IMR-90 (cell line): ENCODE measurements around the gene DLX3. TPM values are rescaled to one million over a fixed set of nuclear protein-coding genes. Genes with fewer than 3 reads are reported as not detected.

Experiments
- ATAC-seq: fragments of 200-7000 bp; cut with Tn5 transposase; 2 replicates; pipeline ENCODE4 v1.9.1; 2020; ENCODE audit warnings: low read depth, mild to moderate bottlenecking, moderate library complexity
- BruUV-seq: library from RNA; stranded (reverse); fragments of 400-500 nt; replicated peaks from 2 replicates; lab custom pipeline; 2021; lab: Mats Ljungman, UMichigan
- CTCF ChIA-PET: fragments of 300-600 bp; formaldehyde crosslinking; extraction: SDS; loops from one replicate; lab custom pipeline; 2021; ENCODE audit warnings: antibody characterized with exemption; lab: Yijun Ruan, JAX
- POLR2A ChIA-PET: fragments of 300-600 bp; sonication (Branson Sonifier 250); formaldehyde crosslinking; loops from one replicate; lab custom pipeline; 2022; ENCODE audit warnings: antibody characterized with exemption; ENCODE audit not compliant: unreplicated experiment; lab: Charles Lee
- DNase-seq: peaks from one replicate; pipeline ENCODE4 v3.0.0; 2013
- H2AFZ ChIP-seq: replicated peaks from 2 replicates; pipeline ENCODE3; 2013; ENCODE audit warnings: low read length, mild to moderate bottlenecking; ENCODE audit not compliant: poor library complexity
- H2AK5ac ChIP-seq: 2 replicates; pipeline ENCODE4 v1.6.1; 2013; ENCODE audit warnings: low read depth, low read length, inconsistent platforms
- H2AK9ac ChIP-seq: replicated peaks from 2 replicates; pipeline ENCODE3; 2013; ENCODE audit warnings: mild to moderate bottlenecking, low read depth, low read length, moderate library complexity; ENCODE audit not compliant: poor library complexity
- H2BK120ac ChIP-seq: 2 replicates; pipeline ENCODE4 v1.6.1; 2013; ENCODE audit warnings: low read depth, low read length, inconsistent platforms
- H2BK15ac ChIP-seq: 3 replicates; pipeline ENCODE4 v1.6.1; 2013; ENCODE audit warnings: low read depth, low read length, inconsistent platforms
- H2BK20ac ChIP-seq: 2 replicates; pipeline ENCODE4 v1.6.1; 2013; ENCODE audit warnings: low read depth, mild to moderate bottlenecking, inconsistent platforms, low read length, moderate library complexity
- H2BK5ac ChIP-seq: 2 replicates; pipeline ENCODE4 v1.6.1; 2013; ENCODE audit warnings: mild to moderate bottlenecking, low read depth, low read length, inconsistent platforms; ENCODE audit not compliant: poor library complexity, severe bottlenecking
- H3K14ac ChIP-seq: replicated peaks from 2 replicates; pipeline ENCODE4 v1.6.1; 2013; ENCODE audit warnings: low read depth, low read length, inconsistent platforms
- H3K18ac ChIP-seq: 2 replicates; pipeline ENCODE4 v1.6.1; 2013; ENCODE audit warnings: low read depth, low read length, control low read depth
- H3K23ac ChIP-seq: 2 replicates; pipeline ENCODE4 v1.6.1; 2013; ENCODE audit warnings: low read depth, low read length, inconsistent platforms
- H3K27ac ChIP-seq: 2 replicates; pipeline ENCODE4 v1.5.1; 2013; ENCODE audit warnings: mild to moderate bottlenecking, control low read depth, low read length; ENCODE audit not compliant: insufficient read depth
- H3K27me3 ChIP-seq: 2 replicates; pipeline ENCODE4 v1.6.1; 2013; ENCODE audit warnings: low read length; ENCODE audit not compliant: control insufficient read depth, insufficient read depth
- H3K36me3 ChIP-seq: 2 replicates; pipeline ENCODE4 v1.6.1; 2013; ENCODE audit warnings: low read length, mixed read lengths; ENCODE audit not compliant: control insufficient read depth, insufficient read depth
- H3K4ac ChIP-seq: 2 replicates; pipeline ENCODE4 v1.6.1; 2013; ENCODE audit warnings: low read depth, low read length, inconsistent platforms
- H3K4me1 ChIP-seq: 2 replicates; pipeline ENCODE4 v1.6.1; 2013; ENCODE audit warnings: low read length, mixed read lengths; ENCODE audit not compliant: control insufficient read depth, insufficient read depth
- H3K4me2 ChIP-seq: 2 replicates; pipeline ENCODE4 v1.6.1; 2013; ENCODE audit warnings: low read depth, mild to moderate bottlenecking, control low read depth, low read length, moderate library complexity
- H3K4me3 ChIP-seq: 2 replicates; pipeline ENCODE4 v1.5.1; 2013; ENCODE audit warnings: low read depth, mild to moderate bottlenecking, control low read depth, low read length, moderate library complexity; ENCODE audit not compliant: insufficient read depth
- H3K56ac ChIP-seq: 2 replicates; pipeline ENCODE4 v1.6.1; 2013; ENCODE audit warnings: low read length, inconsistent platforms; ENCODE audit not compliant: insufficient read depth; ENCODE audit errors: extremely low read depth
- H3K79me1 ChIP-seq, 2 experiments: 2 replicates each; pipeline ENCODE4 v1.6.1; 2013; ENCODE audit warnings: low read length in 2 of 2, inconsistent platforms in 1 of 2, low read depth in 1 of 2
- H3K9ac ChIP-seq: 2 replicates; pipeline ENCODE4 v1.6.1; 2013; ENCODE audit warnings: low read depth, low read length, control low read depth
- H3K9me1 ChIP-seq: 2 replicates; pipeline ENCODE4 v1.6.1; 2013; ENCODE audit warnings: low read length, inconsistent platforms; ENCODE audit not compliant: insufficient read depth
- H3K9me3 ChIP-seq: 2 replicates; pipeline ENCODE4 v1.6.1; 2013; ENCODE audit warnings: low read length; ENCODE audit not compliant: control insufficient read depth, insufficient read depth
- H4K20me1 ChIP-seq: 2 replicates; pipeline ENCODE4 v1.6.1; 2013; ENCODE audit warnings: low read length, inconsistent platforms; ENCODE audit not compliant: insufficient read depth
- H4K5ac ChIP-seq: 2 replicates; pipeline ENCODE4 v1.6.1; 2013; ENCODE audit warnings: mild to moderate bottlenecking, low read depth, low read length, control low read depth
- H4K8ac ChIP-seq, 2 experiments: 2 replicates each; pipeline ENCODE4 v1.6.1; 2013; ENCODE audit warnings: low read depth in 2 of 2, low read length in 2 of 2, control low read depth in 1 of 2, inconsistent platforms in 1 of 2
- H4K91ac ChIP-seq: 2 replicates; pipeline ENCODE4 v1.6.1; 2013; ENCODE audit warnings: low read depth, low read length, inconsistent platforms; ENCODE audit not compliant: insufficient read depth
- BHLHE40 ChIP-seq: fragments of 150-350 bp; IDR thresholded peaks from 2 replicates; pipeline ENCODE4 v1.6.1; 2016; ENCODE audit warnings: mild to moderate bottlenecking, low read depth, low read length
- CEBPB ChIP-seq: IDR thresholded peaks from 2 replicates; pipeline ENCODE4 v1.6.1; 2012; ENCODE audit warnings: low read depth, low read length, improper control_type of control experiment
- CHD1 ChIP-seq: IDR thresholded peaks from 2 replicates; pipeline ENCODE4 v1.6.1; 2012; ENCODE audit warnings: low read depth, low read length, improper control_type of control experiment
- MAFK ChIP-seq: IDR thresholded peaks from 2 replicates; pipeline ENCODE4 v1.6.1; 2012; ENCODE audit warnings: low read depth, low read length, improper control_type of control experiment
- MAZ ChIP-seq: IDR thresholded peaks from 2 replicates; pipeline ENCODE4 v1.6.1; 2012; ENCODE audit warnings: low read depth, mild to moderate bottlenecking, low read length, improper control_type of control experiment, moderate library complexity, borderline replicate concordance
- RAD21 ChIP-seq: IDR thresholded peaks from 2 replicates; pipeline ENCODE4 v1.6.1; 2012; ENCODE audit warnings: low read length, improper control_type of control experiment
- WGBS, 2 experiments: methylation state at CpG; one replicate each; pipeline versions ENCODE4 v1.1.5 to v1.1.7; 2013; ENCODE audit warnings: missing lambda C conversion rate in 2 of 2; ENCODE audit not compliant: insufficient read length in 1 of 2; ENCODE audit errors: extremely low coverage in 2 of 2; 5-methylcytosine and 5-hydroxymethylcytosine counted together
- dilution Hi-C: fragments of 300-500 bp; cut with HindIII; formaldehyde crosslinking; loops from one replicate; pipeline ENCODE4 v1.14.3; 2018; ENCODE audit warnings: low sequenced_read_pairs; ENCODE audit not compliant: unreplicated experiment
- in situ Hi-C: fragments of 300-500 bp; cut with MboI; formaldehyde crosslinking; loops from 3 replicates; pipeline ENCODE4 v1.14.3; 2019; ENCODE audit warnings: low sequenced_read_pairs, inconsistent platforms, mixed read lengths
- intact Hi-C: fragments of 100-400 bp; cut with micrococcal nuclease; formaldehyde crosslinking; loops from 2 replicates; pipeline ENCODE4 v1.10.0; 2022
- polyA plus RNA-seq, 3 experiments: library from polyadenylated mRNA; depleted of rRNA; stranded (reverse); fragments of >200 nt; gene quantifications; 2 replicates each; pipeline ENCODE4 v1.2.3, GENCODE V29; 2012; ENCODE audit warnings: low replicate concordance in 1 of 3
- total RNA-seq: library from RNA; depleted of rRNA; stranded (reverse); fragments of >200 nt; gene quantifications from 2 replicates; pipeline ENCODE4 v1.2.3, GENCODE V29; 2012
- TF ChIP-seq, protein P1 (sequence below): fragments of 150-350 bp; IDR thresholded peaks from 2 replicates; pipeline ENCODE4 v1.6.1; 2017; ENCODE audit warnings: mild to moderate bottlenecking, antibody characterized with exemption, low read length, low read depth
- TF ChIP-seq, protein P2 (sequence below): fragments of 150-350 bp; IDR thresholded peaks from 2 replicates; pipeline ENCODE4 v1.6.1; 2016; ENCODE audit warnings: low read depth, mild to moderate bottlenecking, low read length, moderate library complexity, borderline replicate concordance

The DLX3 gene
- total and polyA plus RNA-seq, 2 of the 4 experiments (the other 2 are of a cell fraction), result not detected

DNA sequence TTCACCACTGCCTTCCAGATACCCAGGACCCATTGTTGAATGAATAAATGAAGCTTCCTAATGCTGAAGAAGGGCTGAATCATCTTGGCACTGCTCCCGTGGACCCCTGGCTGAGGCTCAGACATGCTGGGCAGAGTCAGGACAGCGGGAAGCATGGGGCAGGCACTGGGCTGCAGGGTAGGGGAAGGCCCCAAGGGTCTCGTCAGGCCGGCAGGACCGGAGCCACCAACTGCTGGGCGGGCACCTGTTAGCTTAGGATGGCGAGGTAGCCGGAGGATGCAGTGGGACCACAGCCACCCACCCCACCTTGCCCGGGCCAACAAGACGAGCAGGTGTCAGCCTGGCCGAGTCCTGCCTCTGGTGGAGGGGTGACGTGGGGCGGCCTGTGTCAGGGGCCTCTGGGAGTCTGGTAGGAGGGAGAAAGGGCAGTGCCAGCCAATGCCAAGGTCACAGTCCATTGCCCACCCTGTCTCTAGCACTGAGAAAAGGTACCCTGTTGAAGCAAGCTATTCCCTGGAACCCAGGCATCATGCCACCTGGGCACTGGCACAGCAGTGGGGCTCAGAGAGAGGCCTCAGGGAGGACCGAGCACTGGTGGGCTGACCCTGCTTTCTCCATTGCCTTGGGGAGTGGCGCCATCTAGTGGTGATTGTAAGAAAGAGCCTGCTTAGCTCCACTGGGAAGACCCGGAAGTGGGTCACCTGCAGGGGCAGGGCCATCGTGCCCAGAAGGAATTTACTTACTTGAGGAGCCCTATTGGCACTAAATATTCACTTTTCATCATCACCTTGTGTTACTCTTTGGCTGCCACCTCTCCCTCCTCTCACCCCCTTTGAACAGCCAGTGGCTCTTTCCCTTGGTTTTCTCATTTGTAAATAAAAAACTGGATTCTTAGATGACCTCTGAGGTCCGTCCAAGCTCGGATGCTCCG is 3.0 kb upstream of the DLX3 start (continued):
- TF ChIP-seq BHLHE40 (peak; percentile 40; the same call in 1 of the 2 replicates), MAFK (no peak)

DNA sequence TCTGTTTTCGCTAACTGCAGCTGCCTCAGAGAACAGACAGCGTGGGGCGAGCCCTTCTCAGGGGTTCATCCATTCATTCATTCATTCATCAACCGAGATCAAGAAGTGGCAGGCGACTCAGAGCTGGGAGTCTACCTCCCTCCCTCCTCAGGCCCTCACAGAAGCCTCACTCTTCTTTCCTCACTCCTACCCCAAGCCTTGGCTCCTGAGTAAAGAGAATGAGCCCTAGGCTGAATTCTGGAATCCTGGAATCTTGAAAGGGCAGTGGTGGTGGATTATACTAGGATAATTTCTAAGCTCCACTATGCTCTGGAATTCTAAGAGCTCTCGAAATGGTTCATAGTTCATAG is 2.3 kb upstream of the DLX3 start:
- no TSS peak for BruUV-seq
- no peak overlapping the region for H2AK5ac ChIP-seq
- dilution Hi-C loops (no loop called here), intact Hi-C loops (loop anchor here (5.0 kb wide), 1 partner anchor 45 kb away; no protein-coding TSS in a partner anchor), in situ Hi-C loops (loop anchor here (5.0 to 10.0 kb wide), 3 partner anchors 135 to 425 kb away; partner anchors contain the start of gene SLC35B1)
- no CpG with 5 or more reads among the region's 6 CpGs for WGBS, 2 experiments
- no peak overlapping the region for H2BK120ac ChIP-seq
- H4K91ac ChIP-seq, result no peak overlapping the region
- no peak overlapping the region for H4K8ac ChIP-seq
- no peak overlapping the region for H3K4me3 ChIP-seq
- H3K14ac ChIP-seq, result no peak overlapping the region
- ChIA-PET CTCF (interaction anchor here (0.9 to 3.7 kb wide), 5 partner anchors 13 to 301 kb away, joined by 3 to 21 read pairs (median 4); no protein-coding TSS in a partner anchor), POLR2A (no interaction called here)
- H3K36me3 ChIP-seq, result no peaks in the 10 kb centered on the region
- peaks cover 7% of the 10 kb centered on the region; the same call in 1 of the 2 replicates for H4K20me1 ChIP-seq
- H3K9ac ChIP-seq, result no peak overlapping the region
- ATAC-seq, result no peak
- no peaks in the 10 kb centered on the region for H3K79me1 ChIP-seq
- H2BK5ac ChIP-seq, result no peak overlapping the region
- H3K27ac ChIP-seq, result no peak overlapping the region
- no peak overlapping the region for H2BK15ac ChIP-seq
- H3K23ac ChIP-seq, result peak overlapping the region; percentile 77
- H2AK9ac ChIP-seq, result no peak overlapping the region
- peaks cover 2% of the 10 kb centered on the region; the same call in 1 of the 2 replicates for H3K9me3 ChIP-seq
- peak overlapping the region; percentile 67 for H2AFZ ChIP-seq
- no peak overlapping the region for H2BK20ac ChIP-seq
- H3K4me2 ChIP-seq, result no peak overlapping the region
- H3K9me1 ChIP-seq, result no peaks in the 10 kb centered on the region
- H3K4ac ChIP-seq, result no peak overlapping the region
- H3K18ac ChIP-seq, result no peak overlapping the region
- peaks cover 3% of the 10 kb centered on the region; the same call in 1 of the 2 replicates for H3K4me1 ChIP-seq
- H3K56ac ChIP-seq, result no peak overlapping the region
- TF ChIP-seq, protein P1, sequence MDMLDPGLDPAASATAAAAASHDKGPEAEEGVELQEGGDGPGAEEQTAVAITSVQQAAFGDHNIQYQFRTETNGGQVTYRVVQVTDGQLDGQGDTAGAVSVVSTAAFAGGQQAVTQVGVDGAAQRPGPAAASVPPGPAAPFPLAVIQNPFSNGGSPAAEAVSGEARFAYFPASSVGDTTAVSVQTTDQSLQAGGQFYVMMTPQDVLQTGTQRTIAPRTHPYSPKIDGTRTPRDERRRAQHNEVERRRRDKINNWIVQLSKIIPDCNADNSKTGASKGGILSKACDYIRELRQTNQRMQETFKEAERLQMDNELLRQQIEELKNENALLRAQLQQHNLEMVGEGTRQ, result no peak
- TF ChIP-seq CEBPB (no peak), MAZ (no peak), CHD1 (no peak), RAD21 (no peak), BHLHE40 (no peak)
- TF ChIP-seq, protein P2, sequence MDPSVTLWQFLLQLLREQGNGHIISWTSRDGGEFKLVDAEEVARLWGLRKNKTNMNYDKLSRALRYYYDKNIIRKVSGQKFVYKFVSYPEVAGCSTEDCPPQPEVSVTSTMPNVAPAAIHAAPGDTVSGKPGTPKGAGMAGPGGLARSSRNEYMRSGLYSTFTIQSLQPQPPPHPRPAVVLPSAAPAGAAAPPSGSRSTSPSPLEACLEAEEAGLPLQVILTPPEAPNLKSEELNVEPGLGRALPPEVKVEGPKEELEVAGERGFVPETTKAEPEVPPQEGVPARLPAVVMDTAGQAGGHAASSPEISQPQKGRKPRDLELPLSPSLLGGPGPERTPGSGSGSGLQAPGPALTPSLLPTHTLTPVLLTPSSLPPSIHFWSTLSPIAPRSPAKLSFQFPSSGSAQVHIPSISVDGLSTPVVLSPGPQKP, result no peak
- no peak for DNase-seq
- peaks cover 75% of the 10 kb centered on the region for H3K27me3 ChIP-seq
- H4K5ac ChIP-seq, result no peak overlapping the region
